Fibroblast of pulmonary artery (primary cell): ENCODE data around the gene MOCOS.

Source experiments
- DNase-seq: peaks from one replicate; pipeline ENCODE4 v3.0.0-alpha.2; 2010; ENCODE audit warnings: low read depth
- H3K4me3 ChIP-seq: replicated peaks from 2 replicates; pipeline ENCODE4 v1.5.1; 2011; ENCODE audit warnings: low read depth, mild to moderate bottlenecking, control low read depth, low read length, moderate library complexity
- TF ChIP-seq, protein P1 (sequence below): IDR thresholded peaks from 2 replicates; pipeline ENCODE4 v1.5.1; 2011; ENCODE audit warnings: mild to moderate bottlenecking, control low read depth, low read length, inconsistent platforms; ENCODE audit errors: missing control alignments

Gene MOCOS

GRCh38 chr18:36187193-36187825 is at the start of gene MOCOS:
TSS of gene MOCOS (plus strand) at chr18:36187497. CDS start at chr18:36187540, 43 bp downstream.
- H3K4me3 ChIP-seq = peak within 1 kb of the TSS; percentile 72
- DNase-seq = peak; percentile 54
- TF ChIP-seq, protein P1, sequence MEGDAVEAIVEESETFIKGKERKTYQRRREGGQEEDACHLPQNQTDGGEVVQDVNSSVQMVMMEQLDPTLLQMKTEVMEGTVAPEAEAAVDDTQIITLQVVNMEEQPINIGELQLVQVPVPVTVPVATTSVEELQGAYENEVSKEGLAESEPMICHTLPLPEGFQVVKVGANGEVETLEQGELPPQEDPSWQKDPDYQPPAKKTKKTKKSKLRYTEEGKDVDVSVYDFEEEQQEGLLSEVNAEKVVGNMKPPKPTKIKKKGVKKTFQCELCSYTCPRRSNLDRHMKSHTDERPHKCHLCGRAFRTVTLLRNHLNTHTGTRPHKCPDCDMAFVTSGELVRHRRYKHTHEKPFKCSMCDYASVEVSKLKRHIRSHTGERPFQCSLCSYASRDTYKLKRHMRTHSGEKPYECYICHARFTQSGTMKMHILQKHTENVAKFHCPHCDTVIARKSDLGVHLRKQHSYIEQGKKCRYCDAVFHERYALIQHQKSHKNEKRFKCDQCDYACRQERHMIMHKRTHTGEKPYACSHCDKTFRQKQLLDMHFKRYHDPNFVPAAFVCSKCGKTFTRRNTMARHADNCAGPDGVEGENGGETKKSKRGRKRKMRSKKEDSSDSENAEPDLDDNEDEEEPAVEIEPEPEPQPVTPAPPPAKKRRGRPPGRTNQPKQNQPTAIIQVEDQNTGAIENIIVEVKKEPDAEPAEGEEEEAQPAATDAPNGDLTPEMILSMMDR = no peak

DNA sequence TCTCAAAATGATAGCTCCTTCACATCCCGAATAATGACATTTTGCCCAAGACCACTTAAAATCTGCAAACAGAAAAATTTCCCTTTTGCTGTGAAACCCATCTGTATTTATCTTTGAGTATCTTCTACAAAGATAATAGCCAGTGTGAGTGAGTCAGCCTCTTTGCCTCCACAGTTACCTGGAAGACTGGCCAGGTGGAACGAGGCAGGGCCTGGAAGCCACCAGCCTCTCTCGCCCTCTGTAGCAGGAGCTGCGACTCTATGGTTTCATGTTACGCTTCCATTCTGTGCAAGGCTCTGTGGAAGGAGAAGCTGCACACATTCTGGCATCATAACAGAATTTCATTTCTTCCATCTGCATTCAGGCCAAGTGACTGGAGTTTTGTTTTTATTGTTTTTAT is 48.1 kb upstream of the MOCOS start:
- DNase-seq = no peak
- H3K4me3 ChIP-seq = no peak overlapping the region
- TF ChIP-seq, protein P1 = no peak

- no peak for DNase-seq
- no peak overlapping the region for H3K4me3 ChIP-seq
- TF ChIP-seq, protein P1 = no peak
These were observed 45.7 kb upstream of the MOCOS start for GRCh38 chr18:36141576-36141975.

- DNase-seq = no peak
- TF ChIP-seq, protein P1 = no peak
- H3K4me3 ChIP-seq = no peak overlapping the region
These were observed 44.5 kb upstream of the MOCOS start for GRCh38 chr18:36142751-36143150.

- DNase-seq = no peak
- TF ChIP-seq, protein P1 = no peak
- no peak overlapping the region for H3K4me3 ChIP-seq
These were observed 43.9 kb upstream of the MOCOS start for GRCh38 chr18:36143391-36143790.

DNA sequence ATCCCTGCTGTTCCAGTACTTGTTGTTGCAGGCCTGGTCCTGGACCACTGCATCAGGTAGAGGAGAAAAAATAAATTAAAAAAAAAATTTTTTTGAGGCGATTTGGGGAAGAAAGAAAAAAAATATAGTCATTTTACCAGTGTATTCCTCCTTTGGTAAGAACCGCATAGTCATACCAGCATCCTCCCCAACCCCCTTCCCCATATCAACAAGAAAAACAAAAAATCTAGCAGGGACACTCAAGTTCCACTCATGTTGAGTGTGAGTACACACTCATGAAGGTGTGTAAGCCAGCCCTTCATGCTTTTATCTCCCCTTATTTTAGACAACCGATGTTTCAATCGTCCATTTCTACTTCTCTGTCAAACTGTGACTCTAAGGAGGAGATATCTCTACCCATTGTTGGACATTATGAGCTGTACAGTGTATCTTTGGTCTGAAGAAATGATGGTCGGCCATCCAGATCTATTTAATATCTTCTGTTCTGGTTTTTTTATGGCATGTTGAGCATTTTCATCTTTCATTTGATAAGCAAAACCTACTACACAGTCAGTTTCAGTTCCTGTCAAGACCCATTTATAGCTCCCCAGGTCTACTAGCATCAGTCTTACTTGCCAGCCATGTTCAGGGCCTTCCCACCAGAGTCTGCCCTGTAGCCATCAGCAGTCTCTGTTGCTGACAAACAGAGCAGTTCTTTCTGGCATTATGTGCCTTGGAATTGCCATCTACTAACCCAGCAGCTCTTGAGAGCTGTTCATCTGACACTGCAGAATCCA is 37.6 kb upstream of the MOCOS start:
- H3K4me3 ChIP-seq = no peak overlapping the region
- TF ChIP-seq, protein P1 = no peak
- DNase-seq = no peak
